ENCODE results near the gene AGMO. TPM values are rescaled to one million over a fixed set of nuclear protein-coding genes. Genes with fewer than 3 reads are reported as not detected.

Gene AGMO
- total RNA-seq, 2 donors from 2014 or later, result not detected

DNA sequence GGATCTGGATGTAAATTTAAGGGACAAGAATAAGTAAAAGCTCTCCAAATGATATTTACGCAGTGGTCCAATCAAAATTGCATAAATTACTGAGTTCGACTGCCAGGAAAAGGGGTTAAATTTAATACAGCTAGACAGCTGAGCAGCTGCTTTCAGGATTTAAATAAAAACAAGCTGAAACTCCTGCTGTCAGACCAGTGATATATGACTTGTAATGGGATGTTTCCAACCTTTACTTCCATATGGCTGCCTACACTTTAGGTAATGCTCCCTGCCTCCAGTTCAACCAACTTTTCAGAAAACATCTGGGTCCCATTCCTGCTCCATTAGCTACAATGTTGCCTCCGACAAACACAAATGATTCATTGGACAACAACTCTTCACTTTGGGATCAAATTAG, 333.0 kb downstream of the AGMO start:
- DNase-seq (no peak), ATAC-seq (replicated peaks in 1 of 2) (no peak)
- Mint-ChIP-seq H3K9me3 (peaks cover 12 to 18% of the 10 kb centered on the region in 2 donors), H3K27me3 (ENCODE audit: low read depth) (no peaks in the 10 kb centered on the region), H3K36me3 (ENCODE audit: insufficient read depth in 2 of 2) (peaks cover 1 to 2% of the 10 kb centered on the region in 2 donors), H3K4me1 (ENCODE audit: low read depth) (no peaks in the 10 kb centered on the region), H3K27ac (no peak overlapping the region), H3K4me3 (no peak overlapping the region)

DNA sequence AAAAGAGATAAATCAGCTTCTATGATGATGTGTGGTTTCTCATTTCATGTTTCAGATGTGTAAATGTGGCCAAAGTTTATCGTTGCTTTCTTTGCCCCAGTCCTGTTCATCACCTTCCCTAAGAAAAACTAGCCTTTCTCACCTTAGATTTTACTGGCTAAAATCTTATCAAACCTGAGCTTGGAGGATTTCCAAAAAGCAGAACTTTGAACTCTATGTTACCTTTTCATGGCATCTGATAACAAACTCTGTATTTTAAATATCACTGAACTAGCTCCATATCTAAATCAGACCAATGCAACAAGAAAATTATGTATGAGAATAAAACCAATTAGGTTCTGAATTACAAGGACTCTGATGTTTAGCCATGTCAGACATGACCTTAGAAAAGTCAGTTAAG, 335.8 kb downstream of the AGMO start:
- H3K36me3 Mint-ChIP-seq (ENCODE audit: insufficient read depth in 2 of 2), result peaks cover 1 to 2% of the 10 kb centered on the region in 2 donors
- H3K9me3 Mint-ChIP-seq, result peaks cover 4 to 11% of the 10 kb centered on the region in 2 donors
- ATAC-seq (replicated peaks in 1 of 2) (no peak), DNase-seq (no peak)
- no peaks in the 10 kb centered on the region for H3K27me3 Mint-ChIP-seq (ENCODE audit: low read depth)
- no peak overlapping the region for H3K27ac Mint-ChIP-seq
- no peak overlapping the region for H3K4me3 Mint-ChIP-seq
- H3K4me1 Mint-ChIP-seq (ENCODE audit: low read depth), result no peaks in the 10 kb centered on the region

DNA sequence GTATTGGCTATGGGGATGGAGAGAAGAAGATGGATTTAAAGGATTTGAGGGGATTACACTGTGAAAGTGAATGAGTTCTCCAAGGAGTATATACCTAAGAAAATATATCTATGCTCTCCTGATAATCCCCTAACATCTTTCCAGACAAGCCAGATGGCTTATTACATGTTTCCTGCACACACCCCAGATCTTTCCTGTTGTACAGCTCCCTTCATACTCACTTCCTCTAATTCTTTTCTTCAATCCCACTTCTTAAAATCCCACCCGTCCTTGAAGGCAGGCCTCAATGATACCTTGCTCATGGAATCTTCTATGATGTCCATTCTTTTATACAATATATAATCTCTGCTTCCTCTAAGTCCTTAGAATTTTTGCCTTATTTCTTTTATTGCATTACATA, 342.1 kb downstream of the AGMO start:
- Mint-ChIP-seq H3K4me3 (no peak overlapping the region), H3K27ac (no peak overlapping the region), H3K27me3 (ENCODE audit: low read depth) (no peaks in the 10 kb centered on the region), H3K4me1 (ENCODE audit: low read depth) (no peaks in the 10 kb centered on the region), H3K36me3 (ENCODE audit: insufficient read depth in 2 of 2) (no peaks in the 10 kb centered on the region), H3K9me3 (peaks cover 0 to 8% of the 10 kb centered on the region in 2 donors)
- ATAC-seq (replicated peaks in 1 of 2) (no peak), DNase-seq (no peak)

DNA sequence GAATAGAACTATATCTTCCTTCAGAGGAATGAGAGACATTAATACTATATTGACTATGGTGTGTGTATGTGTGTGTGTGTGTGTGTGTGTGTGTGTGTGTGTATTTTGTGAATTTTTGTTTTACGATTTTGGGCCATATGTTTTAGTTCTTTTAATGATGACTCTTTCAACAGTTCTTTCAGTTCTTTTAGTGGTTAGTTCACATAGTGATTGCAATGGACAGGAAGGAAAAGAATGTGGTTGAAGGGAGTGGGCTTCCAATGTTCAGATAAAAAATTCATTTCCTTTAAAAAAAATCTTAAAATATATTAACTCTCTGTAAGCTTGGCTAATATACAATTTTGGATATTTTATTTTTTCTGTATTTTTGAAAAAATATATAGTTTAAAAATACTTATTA, 343.6 kb downstream of the AGMO start:
- no peak overlapping the region for H3K27ac Mint-ChIP-seq
- ATAC-seq (replicated peaks in 1 of 2) (no peak), DNase-seq (no peak)
- no peaks in the 10 kb centered on the region for H3K4me1 Mint-ChIP-seq (ENCODE audit: low read depth)
- peaks cover 0 to 2% of the 10 kb centered on the region in 2 donors for H3K9me3 Mint-ChIP-seq
- no peak overlapping the region for H3K4me3 Mint-ChIP-seq
- H3K36me3 Mint-ChIP-seq (ENCODE audit: insufficient read depth in 2 of 2), result no peaks in the 10 kb centered on the region
- no peaks in the 10 kb centered on the region for H3K27me3 Mint-ChIP-seq (ENCODE audit: low read depth)

DNA sequence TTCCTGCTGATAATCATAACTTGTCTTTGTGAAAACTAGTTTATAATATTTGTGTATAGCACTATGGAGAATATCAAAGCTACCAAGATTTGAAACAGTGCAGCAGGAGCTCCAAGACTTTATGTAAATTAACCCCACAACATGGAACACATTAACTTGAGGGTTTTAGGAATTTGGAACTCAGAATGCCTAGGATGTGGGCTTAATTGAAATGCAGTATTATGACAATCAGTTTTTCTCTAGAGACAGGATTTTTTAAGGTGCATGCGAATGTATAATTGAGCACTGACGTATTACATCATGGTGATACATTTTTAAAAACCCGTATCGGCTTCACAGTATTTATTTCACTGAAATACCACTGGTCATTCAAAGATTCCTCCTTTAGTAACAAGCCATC, 346.2 kb downstream of the AGMO start:
- Mint-ChIP-seq H3K36me3 (ENCODE audit: insufficient read depth in 2 of 2) (no peaks in the 10 kb centered on the region), H3K27me3 (ENCODE audit: low read depth) (no peaks in the 10 kb centered on the region), H3K9me3 (peaks cover 0 to 2% of the 10 kb centered on the region in 2 donors), H3K4me1 (ENCODE audit: low read depth) (no peaks in the 10 kb centered on the region), H3K4me3 (no peak overlapping the region), H3K27ac (no peak overlapping the region)
- DNase-seq (no peak), ATAC-seq (replicated peaks in 1 of 2) (no peak)

DNA sequence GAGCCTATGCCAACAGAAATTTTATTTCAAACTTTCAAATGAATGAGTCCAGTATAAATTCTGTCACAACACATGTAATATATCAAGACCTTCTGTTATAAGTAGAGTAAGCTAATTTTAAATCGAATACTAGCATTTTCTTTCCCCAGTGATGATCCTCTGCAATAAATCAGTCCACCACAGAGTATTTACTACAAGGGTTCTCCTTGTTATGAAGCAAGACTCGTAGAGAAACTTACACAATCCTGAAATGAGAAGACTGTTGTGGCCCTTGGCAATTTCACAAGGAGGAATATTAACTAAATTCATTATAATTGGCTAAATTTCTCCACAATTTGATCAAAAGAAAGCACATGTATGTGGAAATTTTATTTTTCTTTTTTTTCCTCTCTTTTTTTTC, 346.8 kb downstream of the AGMO start:
- H3K27ac Mint-ChIP-seq, result no peak overlapping the region
- ATAC-seq (replicated peaks in 1 of 2) (no peak), DNase-seq (no peak)
- H3K4me3 Mint-ChIP-seq, result no peak overlapping the region
- no peaks in the 10 kb centered on the region for H3K36me3 Mint-ChIP-seq (ENCODE audit: insufficient read depth in 2 of 2)
- H3K9me3 Mint-ChIP-seq, result peaks cover 0 to 2% of the 10 kb centered on the region in 2 donors
- no peaks in the 10 kb centered on the region for H3K27me3 Mint-ChIP-seq (ENCODE audit: low read depth)
- no peaks in the 10 kb centered on the region for H3K4me1 Mint-ChIP-seq (ENCODE audit: low read depth)

DNA sequence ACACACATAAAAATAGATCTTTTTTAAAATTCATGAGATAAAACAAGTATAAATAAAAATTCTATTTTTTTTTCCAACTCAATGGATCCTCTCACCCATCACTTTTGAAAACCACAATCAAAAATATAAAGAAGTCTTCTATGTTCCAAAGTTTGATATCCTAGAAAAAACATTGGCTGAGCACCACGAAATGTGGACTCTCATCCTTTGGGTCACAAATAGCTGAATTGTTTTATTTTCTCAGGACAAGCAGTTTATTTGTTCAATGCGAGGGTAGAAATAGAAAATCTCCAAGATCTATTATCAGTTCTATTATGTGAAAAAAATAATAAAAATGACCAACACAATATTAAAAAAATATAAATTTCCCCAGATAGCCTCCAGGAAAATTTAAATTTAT, 348.7 kb downstream of the AGMO start:
- Mint-ChIP-seq H3K9me3 (peaks cover 0 to 2% of the 10 kb centered on the region in 2 donors), H3K4me1 (ENCODE audit: low read depth) (no peaks in the 10 kb centered on the region), H3K27me3 (ENCODE audit: low read depth) (no peaks in the 10 kb centered on the region), H3K4me3 (no peak overlapping the region), H3K36me3 (ENCODE audit: insufficient read depth in 2 of 2) (no peaks in the 10 kb centered on the region), H3K27ac (no peak overlapping the region)
- no peak for ATAC-seq (replicated peaks in 1 of 2)
- DNase-seq, result no peak

DNA sequence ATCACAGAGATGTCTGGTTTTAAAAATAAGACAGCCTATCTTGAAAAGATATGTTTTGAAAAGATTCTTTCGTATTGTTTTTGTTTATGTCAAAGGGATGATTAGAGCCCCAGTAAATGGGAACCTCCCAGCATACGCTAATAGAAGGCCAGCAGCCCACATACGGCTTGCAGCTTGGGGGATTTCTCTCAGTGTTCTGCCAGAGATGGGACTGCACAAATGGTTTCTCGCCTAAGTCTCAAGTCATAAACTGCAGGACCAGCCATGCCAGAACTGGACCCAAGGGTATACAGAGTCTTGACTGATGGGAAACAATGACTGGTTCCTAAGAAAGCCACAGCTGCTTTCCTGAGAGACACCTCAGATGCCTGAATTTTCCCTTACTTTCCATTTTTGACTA, 352.4 kb downstream of the AGMO start:
- Mint-ChIP-seq H3K36me3 (ENCODE audit: insufficient read depth in 2 of 2) (no peaks in the 10 kb centered on the region), H3K4me1 (ENCODE audit: low read depth) (no peaks in the 10 kb centered on the region), H3K4me3 (no peak overlapping the region), H3K27me3 (ENCODE audit: low read depth) (no peaks in the 10 kb centered on the region), H3K27ac (no peak overlapping the region), H3K9me3 (no peaks in the 10 kb centered on the region)
- DNase-seq (no peak), ATAC-seq (replicated peaks in 1 of 2) (no peak)

GRCh38 chr7:15204421-15204820, 357.4 kb downstream of the AGMO start:
- no peaks in the 10 kb centered on the region for H3K36me3 Mint-ChIP-seq (ENCODE audit: insufficient read depth in 2 of 2)
- H3K9me3 Mint-ChIP-seq, result no peaks in the 10 kb centered on the region
- H3K4me3 Mint-ChIP-seq, result no peak overlapping the region
- no peak overlapping the region for H3K27ac Mint-ChIP-seq
- H3K27me3 Mint-ChIP-seq (ENCODE audit: low read depth), result no peaks in the 10 kb centered on the region
- ATAC-seq (replicated peaks in 1 of 2) (no peak), DNase-seq (no peak)
- H3K4me1 Mint-ChIP-seq (ENCODE audit: low read depth), result no peaks in the 10 kb centered on the region

GRCh38 chr7:15199482-15199881, 362.3 kb downstream of the AGMO start:
- no peaks in the 10 kb centered on the region for H3K4me1 Mint-ChIP-seq (ENCODE audit: low read depth)
- no peak overlapping the region for H3K4me3 Mint-ChIP-seq
- H3K36me3 Mint-ChIP-seq (ENCODE audit: insufficient read depth in 2 of 2), result no peaks in the 10 kb centered on the region
- peaks cover 5 to 6% of the 10 kb centered on the region in 2 donors for H3K9me3 Mint-ChIP-seq
- H3K27me3 Mint-ChIP-seq (ENCODE audit: low read depth), result no peaks in the 10 kb centered on the region
- DNase-seq (no peak), ATAC-seq (replicated peaks in 1 of 2) (no peak)
- H3K27ac Mint-ChIP-seq, result no peak overlapping the region

DNA sequence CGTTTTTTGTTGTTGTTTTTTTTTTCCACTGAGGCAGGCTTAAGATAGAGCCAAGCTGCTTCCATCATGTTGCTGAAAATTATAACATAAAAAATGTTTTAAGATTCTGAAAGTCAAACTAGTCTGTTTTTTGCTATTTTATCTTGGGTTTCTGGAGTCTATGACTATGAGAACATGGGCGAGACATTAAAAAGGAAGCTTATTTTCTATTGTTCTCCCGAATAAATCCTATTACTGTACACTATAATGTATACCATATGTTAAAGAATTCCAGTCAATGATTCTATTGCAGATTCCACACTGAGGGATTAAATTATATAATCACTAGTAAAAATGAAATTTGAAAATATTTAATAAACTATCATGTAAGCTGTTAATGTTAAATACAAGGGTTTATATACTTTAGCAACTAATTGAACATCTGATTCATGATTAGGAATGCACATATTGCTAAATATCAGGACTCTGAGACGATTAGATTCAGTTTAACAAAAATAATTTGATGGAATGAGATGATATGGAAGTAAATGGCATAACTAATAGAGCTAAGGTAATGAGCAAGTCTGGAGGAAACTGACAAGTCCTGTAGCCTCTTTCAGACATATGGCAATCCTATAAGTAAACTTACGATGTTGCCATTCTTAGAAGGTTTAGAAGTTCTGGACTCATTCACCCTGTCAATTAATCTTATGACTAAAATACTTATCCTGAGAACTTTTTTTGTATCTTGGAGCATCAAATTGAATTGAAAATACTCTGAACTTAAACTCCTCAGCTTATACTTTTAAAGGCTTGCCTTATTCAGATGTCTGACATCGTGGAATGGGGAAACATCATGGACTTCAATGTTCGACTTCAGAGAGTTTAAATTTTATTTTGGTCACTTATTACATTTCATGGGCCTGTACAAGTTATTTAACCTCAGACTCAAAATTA, 364.5 kb downstream of the AGMO start:
- no peaks in the 10 kb centered on the region for H3K36me3 Mint-ChIP-seq (ENCODE audit: insufficient read depth in 2 of 2)
- H3K4me3 Mint-ChIP-seq, result no peak overlapping the region
- H3K27ac Mint-ChIP-seq, result no peak overlapping the region
- no peaks in the 10 kb centered on the region for H3K27me3 Mint-ChIP-seq (ENCODE audit: low read depth)
- H3K4me1 Mint-ChIP-seq (ENCODE audit: low read depth), result no peaks in the 10 kb centered on the region
- DNase-seq (no peak), ATAC-seq (replicated peaks in 1 of 2) (no peak)
- H3K9me3 Mint-ChIP-seq, result peaks cover 5 to 6% of the 10 kb centered on the region in 2 donors

DNA sequence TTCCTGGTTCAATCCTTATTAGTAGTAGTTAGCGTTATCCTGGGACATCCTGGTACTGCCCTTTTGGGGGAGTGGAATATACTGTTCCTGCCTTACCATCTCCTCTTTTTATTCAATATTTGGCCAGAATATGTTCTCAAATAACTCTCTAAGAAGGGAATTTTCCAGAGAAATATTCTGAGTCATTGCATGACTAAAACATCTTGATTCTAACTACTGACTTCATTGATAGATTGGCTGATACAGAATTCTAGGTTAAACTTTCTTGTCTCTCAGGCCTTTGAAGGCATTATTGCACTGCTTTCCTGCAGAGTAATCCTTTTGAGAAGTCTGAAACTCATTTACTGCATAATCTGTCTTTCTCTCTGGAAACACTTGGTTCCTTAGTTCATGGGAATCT, 383.8 kb downstream of the AGMO start:
- H3K4me3 Mint-ChIP-seq, result no peak overlapping the region
- peaks cover 3% of the 10 kb centered on the region in 2 donors for H3K9me3 Mint-ChIP-seq
- H3K36me3 Mint-ChIP-seq (ENCODE audit: insufficient read depth in 2 of 2), result no peaks in the 10 kb centered on the region
- DNase-seq, result no peak
- no peak overlapping the region for H3K27ac Mint-ChIP-seq
- no peaks in the 10 kb centered on the region for H3K4me1 Mint-ChIP-seq (ENCODE audit: low read depth)
- no peak for ATAC-seq (replicated peaks in 1 of 2)
- H3K27me3 Mint-ChIP-seq (ENCODE audit: low read depth), result no peaks in the 10 kb centered on the region

DNA sequence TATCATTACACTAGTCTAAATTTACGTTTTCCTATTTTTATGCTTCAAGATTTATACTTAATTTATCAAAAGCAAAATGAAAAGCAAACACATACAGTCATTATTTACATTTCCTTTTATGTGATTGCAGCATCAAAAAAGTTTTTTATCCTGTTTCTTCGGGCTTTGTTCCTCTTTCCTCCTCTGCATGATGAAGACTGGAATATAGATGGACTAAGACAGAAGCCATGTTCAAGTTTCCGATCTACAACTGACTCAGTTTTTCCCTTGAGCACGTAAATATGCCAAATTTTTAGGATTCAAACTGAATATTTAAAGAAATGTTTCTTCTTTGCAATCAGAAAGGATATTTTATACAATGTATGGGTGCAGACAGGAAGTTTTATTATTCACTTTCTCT, 385.7 kb downstream of the AGMO start:
- H3K4me1 Mint-ChIP-seq (ENCODE audit: low read depth), result no peaks in the 10 kb centered on the region
- no peak for DNase-seq
- H3K27ac Mint-ChIP-seq, result no peak overlapping the region
- no peak overlapping the region for H3K4me3 Mint-ChIP-seq
- no peaks in the 10 kb centered on the region for H3K27me3 Mint-ChIP-seq (ENCODE audit: low read depth)
- no peaks in the 10 kb centered on the region for H3K36me3 Mint-ChIP-seq (ENCODE audit: insufficient read depth in 2 of 2)
- peaks cover 1% of the 10 kb centered on the region in 2 donors for H3K9me3 Mint-ChIP-seq
- ATAC-seq (replicated peaks in 1 of 2), result no peak

DNA sequence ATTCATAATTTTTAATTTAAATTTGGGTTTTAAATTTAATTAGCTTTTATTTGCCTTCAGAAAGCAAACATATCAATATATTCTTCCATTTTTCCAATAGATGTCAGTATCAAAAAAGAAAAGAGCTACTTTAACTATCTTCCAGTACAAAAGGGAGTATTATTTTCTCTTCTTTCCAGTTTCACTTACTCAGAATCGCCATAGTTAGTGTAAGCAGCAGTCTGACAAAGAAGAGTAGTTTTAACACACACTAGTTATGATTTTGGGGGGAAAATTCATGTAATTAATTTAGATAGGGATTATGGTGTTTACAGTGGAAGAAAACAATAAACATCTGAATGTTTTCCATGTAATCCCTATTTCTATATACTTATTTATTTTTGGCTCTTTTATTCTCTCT, 386.7 kb downstream of the AGMO start:
- peaks cover 1% of the 10 kb centered on the region in 2 donors for H3K9me3 Mint-ChIP-seq
- no peak overlapping the region for H3K4me3 Mint-ChIP-seq
- ATAC-seq (replicated peaks in 1 of 2) (no peak), DNase-seq (no peak)
- no peaks in the 10 kb centered on the region for H3K4me1 Mint-ChIP-seq (ENCODE audit: low read depth)
- H3K36me3 Mint-ChIP-seq (ENCODE audit: insufficient read depth in 2 of 2), result no peaks in the 10 kb centered on the region
- H3K27ac Mint-ChIP-seq, result no peak overlapping the region
- H3K27me3 Mint-ChIP-seq (ENCODE audit: low read depth), result no peaks in the 10 kb centered on the region

Data from activated T-cell treated with anti-CD3 and anti-CD28 coated beads, Interleukin-2, amount 50 U/mL, for 72 hours (primary cell).